Panc1 (cell line): ENCODE results near the gene CPLX1. TPM values are rescaled to one million over a fixed set of nuclear protein-coding genes. Genes with fewer than 3 reads are reported as not detected.

Experiments used
- ATAC-seq: fragments of 200-7000 bp; cut with Tn5 transposase; 2 replicates; pipeline ENCODE4 v1.9.1; 2020; ENCODE audit warnings: mild to moderate bottlenecking, moderate library complexity
- BruUV-seq: library from RNA; stranded (reverse); fragments of 400-500 nt; replicated peaks from 2 replicates; lab custom pipeline; 2021; lab: Mats Ljungman, UMichigan
- CTCF ChIA-PET: fragments of 300-600 bp; sonication (Branson Sonifier 250); formaldehyde crosslinking; loops from one replicate; lab custom pipeline; 2022; ENCODE audit warnings: antibody characterized with exemption; lab: Charles Lee
- POLR2A ChIA-PET: fragments of 300-600 bp; sonication (Branson Sonifier 250); formaldehyde crosslinking; loops from one replicate; lab custom pipeline; 2022; ENCODE audit warnings: antibody characterized with exemption; lab: Charles Lee
- DNase-seq: peaks from one replicate; pipeline ENCODE4 v3.0.0-alpha.2; 2010; ENCODE audit warnings: low read depth, low spot score
- H3K27ac ChIP-seq: 2 replicates; pipeline ENCODE4 v1.5.1; 2011; ENCODE audit warnings: mild to moderate bottlenecking, low read length, inconsistent platforms
- H3K27me3 ChIP-seq: fragments of 200-500 bp; sonication (Bioruptor generic); 2 replicates; pipeline ENCODE4 v1.6.0; 2014; ENCODE audit warnings: low read length, inconsistent platforms; ENCODE audit not compliant: control insufficient read depth, insufficient read depth
- H3K36me3 ChIP-seq: fragments of 200-500 bp; sonication (Bioruptor generic); 2 replicates; pipeline ENCODE4 v1.5.1; 2014; ENCODE audit warnings: inconsistent platforms, mild to moderate bottlenecking, low read length, moderate library complexity; ENCODE audit not compliant: control insufficient read depth, insufficient read depth
- H3K4me1 ChIP-seq: 2 replicates; pipeline ENCODE4 v1.5.1; 2011; ENCODE audit warnings: inconsistent platforms, mild to moderate bottlenecking, low read length, moderate library complexity; ENCODE audit not compliant: control insufficient read depth, insufficient read depth
- H3K4me3 ChIP-seq, 2 experiments: 2 replicates each; pipeline ENCODE4 v1.5.1; 2011 to 2012; ENCODE audit warnings: low read depth in 2 of 2, low read length in 2 of 2, mild to moderate bottlenecking in 2 of 2, inconsistent platforms in 1 of 2, moderate library complexity in 1 of 2
- H3K9me3 ChIP-seq: fragments of 200-500 bp; sonication (Bioruptor generic); 2 replicates; pipeline ENCODE4 v1.5.1; 2014; ENCODE audit warnings: low read depth, mild to moderate bottlenecking, inconsistent platforms, low read length, moderate library complexity; ENCODE audit not compliant: control insufficient read depth, insufficient read depth
- SIN3A ChIP-seq: IDR thresholded peaks from 2 replicates; pipeline ENCODE4 v1.6.1; 2012; ENCODE audit warnings: low read depth, mild to moderate bottlenecking, low read length, moderate library complexity, borderline replicate concordance; ENCODE audit not compliant: insufficient read depth
- in situ Hi-C: cut with HindIII; loops from 2 replicates; pipeline ENCODE4 v1.10.0; 2016; ENCODE audit warnings: low sequenced_read_pairs, low pct_unique_long_range_greater_than_20kb
- intact Hi-C: fragments of 100-400 bp; cut with micrococcal nuclease; formaldehyde crosslinking; loops from one replicate; pipeline ENCODE4 v1.10.0; 2022; ENCODE audit not compliant: unreplicated experiment
- total RNA-seq: library from RNA; stranded (reverse); gene quantifications from one replicate; pipeline ENCODE4 v1.2.1, GENCODE V29; 2021; ENCODE audit not compliant: unreplicated experiment
- TF ChIP-seq, protein P1 (sequence below), 2 experiments: IDR thresholded peaks; 2 replicates each; pipeline ENCODE4 v1.6.1; 2011 to 2012; ENCODE audit warnings: low read depth in 2 of 2, control low read depth in 1 of 2, low read length in 1 of 2, mild to moderate bottlenecking in 1 of 2, moderate library complexity in 1 of 2; ENCODE audit not compliant: insufficient read depth in 1 of 2
- TF ChIP-seq, protein P2 (sequence below): fragments of 450-650 bp; IDR thresholded peaks from 2 replicates; pipeline ENCODE4 v1.5.1; 2017; ENCODE audit warnings: mild to moderate bottlenecking

The CPLX1 gene
- total RNA-seq, 1 experiment from 2014 or later, result 6.7 TPM

DNA sequence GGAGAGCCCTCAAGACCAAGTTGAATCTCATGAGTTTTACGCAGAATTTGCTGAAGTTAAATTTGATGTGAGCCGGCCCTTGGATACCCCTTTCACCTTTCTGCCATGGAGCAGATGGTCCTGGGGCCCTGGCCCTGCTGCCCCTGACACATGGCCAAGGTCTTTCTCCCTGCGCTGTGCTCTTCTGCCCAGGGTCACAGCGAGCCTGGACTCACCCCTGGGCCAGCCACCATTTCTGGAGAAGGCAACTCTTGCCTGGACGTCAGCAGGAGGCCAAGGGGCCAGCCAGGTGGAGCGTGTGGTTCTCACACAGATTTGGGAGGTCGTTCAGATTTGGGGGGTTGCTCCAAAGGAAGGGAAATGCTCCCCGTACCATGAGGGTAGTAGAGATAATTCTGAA, 90.3 kb downstream of the CPLX1 start:
- ATAC-seq (no peak), DNase-seq (no peak)
- H3K4me3 ChIP-seq, result no peak overlapping the region
- H3K9me3 ChIP-seq, result no peaks in the 10 kb centered on the region
- no peaks in the 10 kb centered on the region for H3K4me1 ChIP-seq
- peaks cover 2% of the 10 kb centered on the region; the same call in 1 of the 2 replicates for H3K36me3 ChIP-seq
- no TSS peak for BruUV-seq
- intact Hi-C loops (no loop called here), in situ Hi-C loops (no loop called here)
- no peak for TF ChIP-seq SIN3A
- TF ChIP-seq, protein P1, sequence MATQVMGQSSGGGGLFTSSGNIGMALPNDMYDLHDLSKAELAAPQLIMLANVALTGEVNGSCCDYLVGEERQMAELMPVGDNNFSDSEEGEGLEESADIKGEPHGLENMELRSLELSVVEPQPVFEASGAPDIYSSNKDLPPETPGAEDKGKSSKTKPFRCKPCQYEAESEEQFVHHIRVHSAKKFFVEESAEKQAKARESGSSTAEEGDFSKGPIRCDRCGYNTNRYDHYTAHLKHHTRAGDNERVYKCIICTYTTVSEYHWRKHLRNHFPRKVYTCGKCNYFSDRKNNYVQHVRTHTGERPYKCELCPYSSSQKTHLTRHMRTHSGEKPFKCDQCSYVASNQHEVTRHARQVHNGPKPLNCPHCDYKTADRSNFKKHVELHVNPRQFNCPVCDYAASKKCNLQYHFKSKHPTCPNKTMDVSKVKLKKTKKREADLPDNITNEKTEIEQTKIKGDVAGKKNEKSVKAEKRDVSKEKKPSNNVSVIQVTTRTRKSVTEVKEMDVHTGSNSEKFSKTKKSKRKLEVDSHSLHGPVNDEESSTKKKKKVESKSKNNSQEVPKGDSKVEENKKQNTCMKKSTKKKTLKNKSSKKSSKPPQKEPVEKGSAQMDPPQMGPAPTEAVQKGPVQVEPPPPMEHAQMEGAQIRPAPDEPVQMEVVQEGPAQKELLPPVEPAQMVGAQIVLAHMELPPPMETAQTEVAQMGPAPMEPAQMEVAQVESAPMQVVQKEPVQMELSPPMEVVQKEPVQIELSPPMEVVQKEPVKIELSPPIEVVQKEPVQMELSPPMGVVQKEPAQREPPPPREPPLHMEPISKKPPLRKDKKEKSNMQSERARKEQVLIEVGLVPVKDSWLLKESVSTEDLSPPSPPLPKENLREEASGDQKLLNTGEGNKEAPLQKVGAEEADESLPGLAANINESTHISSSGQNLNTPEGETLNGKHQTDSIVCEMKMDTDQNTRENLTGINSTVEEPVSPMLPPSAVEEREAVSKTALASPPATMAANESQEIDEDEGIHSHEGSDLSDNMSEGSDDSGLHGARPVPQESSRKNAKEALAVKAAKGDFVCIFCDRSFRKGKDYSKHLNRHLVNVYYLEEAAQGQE (IDR thresholded peaks at IDR 0.05; ENCODE audit: insufficient read depth in 1 of 2, low read depth in 2 of 2, low read length in 1 of 2), result no peak
- TF ChIP-seq, protein P2, sequence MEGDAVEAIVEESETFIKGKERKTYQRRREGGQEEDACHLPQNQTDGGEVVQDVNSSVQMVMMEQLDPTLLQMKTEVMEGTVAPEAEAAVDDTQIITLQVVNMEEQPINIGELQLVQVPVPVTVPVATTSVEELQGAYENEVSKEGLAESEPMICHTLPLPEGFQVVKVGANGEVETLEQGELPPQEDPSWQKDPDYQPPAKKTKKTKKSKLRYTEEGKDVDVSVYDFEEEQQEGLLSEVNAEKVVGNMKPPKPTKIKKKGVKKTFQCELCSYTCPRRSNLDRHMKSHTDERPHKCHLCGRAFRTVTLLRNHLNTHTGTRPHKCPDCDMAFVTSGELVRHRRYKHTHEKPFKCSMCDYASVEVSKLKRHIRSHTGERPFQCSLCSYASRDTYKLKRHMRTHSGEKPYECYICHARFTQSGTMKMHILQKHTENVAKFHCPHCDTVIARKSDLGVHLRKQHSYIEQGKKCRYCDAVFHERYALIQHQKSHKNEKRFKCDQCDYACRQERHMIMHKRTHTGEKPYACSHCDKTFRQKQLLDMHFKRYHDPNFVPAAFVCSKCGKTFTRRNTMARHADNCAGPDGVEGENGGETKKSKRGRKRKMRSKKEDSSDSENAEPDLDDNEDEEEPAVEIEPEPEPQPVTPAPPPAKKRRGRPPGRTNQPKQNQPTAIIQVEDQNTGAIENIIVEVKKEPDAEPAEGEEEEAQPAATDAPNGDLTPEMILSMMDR, result no peak
- no peaks in the 10 kb centered on the region for H3K27me3 ChIP-seq
- ChIA-PET POLR2A (no interaction called here), CTCF (no interaction called here)
- H3K27ac ChIP-seq, result no peak overlapping the region

Other genes with a start within 250 kb of the CPLX1 start
- not detected for gene TMEM271, start 249.8 kb downstream of the CPLX1 start, total RNA-seq
- gene PDE6B, start 200.6 kb downstream of the CPLX1 start, total RNA-seq, result 6.5 TPM
- 257 TPM for gene ATP5ME, start 151.9 kb downstream of the CPLX1 start, total RNA-seq
- gene MYL5, start 151.6 kb downstream of the CPLX1 start, total RNA-seq, result 12.0 TPM
- 0.62 TPM for gene SLC49A3, start 137.0 kb downstream of the CPLX1 start, total RNA-seq
- gene PCGF3, start 120.3 kb downstream of the CPLX1 start, total RNA-seq, result 44.6 TPM
- gene GAK, start 106.2 kb upstream of the CPLX1 start, total RNA-seq, result 86.6 TPM
- gene TMEM175, start 106.3 kb upstream of the CPLX1 start, total RNA-seq, result 21.8 TPM
- 12.2 TPM for gene DGKQ, start 147.4 kb upstream of the CPLX1 start, total RNA-seq
- gene IDUA, start 160.9 kb upstream of the CPLX1 start, total RNA-seq, result 30.6 TPM
- 1.8 TPM for gene SLC26A1, start 167.3 kb upstream of the CPLX1 start, total RNA-seq
- gene FGFRL1, start 185.5 kb upstream of the CPLX1 start, total RNA-seq, result 43.1 TPM